ENCODE results near the gene PDE9A.
"Not testable (repeated sequence)": the region's sequence is repeated elsewhere in the genome, so short reads cannot be mapped to it uniquely, and the experiment has no call there.

PDE9A gene

DNA sequence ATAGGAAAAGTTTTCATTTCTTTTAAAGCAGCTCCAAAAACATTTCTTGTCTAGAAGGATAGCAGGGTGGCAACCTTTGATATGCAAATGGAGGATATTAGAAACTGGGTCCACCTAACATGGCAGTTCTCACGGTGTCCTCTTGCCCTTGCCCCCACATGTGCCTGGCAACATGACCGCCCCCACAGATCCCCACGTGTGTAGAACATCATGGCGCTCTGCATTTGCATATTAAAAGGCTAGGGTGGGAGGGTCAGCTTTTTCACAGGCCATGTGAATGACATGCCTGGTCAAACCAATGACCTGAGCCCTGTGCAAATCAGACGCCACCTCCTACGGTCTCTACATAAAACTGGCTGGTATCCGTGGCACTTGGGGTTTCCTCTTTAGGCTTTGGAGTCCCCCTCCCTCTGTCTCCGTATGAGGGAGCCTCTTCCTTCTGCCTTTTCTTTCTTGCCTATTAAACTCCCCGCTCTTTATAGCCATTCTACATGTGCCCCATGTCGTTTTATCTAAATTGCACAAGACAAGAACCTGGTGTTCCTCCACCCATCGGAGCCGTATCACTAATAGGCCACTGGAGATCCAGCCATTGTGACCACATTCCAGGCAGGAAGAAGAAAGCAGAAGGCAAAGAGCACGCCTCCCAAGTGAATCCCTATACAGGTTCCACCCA lies 154.7 kb downstream of the PDE9A start:
- DNase-seq, result no peak

- DNase-seq, result no peak
These were observed 155.8 kb downstream of the PDE9A start for GRCh38 chr21:42809171-42809570.

GRCh38 chr21:42809577-42810475 lies 156.4 kb downstream of the PDE9A start:
- DNase-seq, result no peak

DNA sequence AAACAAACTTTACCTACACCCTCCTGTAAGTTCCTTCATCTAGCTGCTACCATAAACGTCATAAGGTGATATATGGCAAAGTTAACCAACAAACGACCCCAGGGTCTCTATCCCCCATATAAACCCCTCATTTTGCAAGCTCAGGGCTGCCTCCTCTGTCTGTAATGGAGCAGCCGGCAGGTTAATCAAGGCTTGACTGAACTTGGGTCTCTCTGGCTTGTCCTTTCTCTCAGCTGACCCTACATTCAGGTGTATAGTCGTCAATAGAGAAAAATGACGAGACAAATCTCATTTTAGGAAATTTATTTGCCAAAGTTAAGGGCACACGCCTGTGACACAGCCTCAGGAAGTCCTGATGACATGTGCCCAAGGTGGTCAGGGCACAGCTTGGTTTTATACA lies 158.5 kb downstream of the PDE9A start:
- DNase-seq, result no peak

- DNase-seq, result not testable (repeated sequence)
These were observed 159.3 kb downstream of the PDE9A start for GRCh38 chr21:42812528-42813241.

GRCh38 chr21:42815217-42815616 lies 161.8 kb downstream of the PDE9A start:
- DNase-seq, result no peak

- DNase-seq, result peak; percentile 56
These were observed 164.9 kb downstream of the PDE9A start for GRCh38 chr21:42818328-42818749.

DNA sequence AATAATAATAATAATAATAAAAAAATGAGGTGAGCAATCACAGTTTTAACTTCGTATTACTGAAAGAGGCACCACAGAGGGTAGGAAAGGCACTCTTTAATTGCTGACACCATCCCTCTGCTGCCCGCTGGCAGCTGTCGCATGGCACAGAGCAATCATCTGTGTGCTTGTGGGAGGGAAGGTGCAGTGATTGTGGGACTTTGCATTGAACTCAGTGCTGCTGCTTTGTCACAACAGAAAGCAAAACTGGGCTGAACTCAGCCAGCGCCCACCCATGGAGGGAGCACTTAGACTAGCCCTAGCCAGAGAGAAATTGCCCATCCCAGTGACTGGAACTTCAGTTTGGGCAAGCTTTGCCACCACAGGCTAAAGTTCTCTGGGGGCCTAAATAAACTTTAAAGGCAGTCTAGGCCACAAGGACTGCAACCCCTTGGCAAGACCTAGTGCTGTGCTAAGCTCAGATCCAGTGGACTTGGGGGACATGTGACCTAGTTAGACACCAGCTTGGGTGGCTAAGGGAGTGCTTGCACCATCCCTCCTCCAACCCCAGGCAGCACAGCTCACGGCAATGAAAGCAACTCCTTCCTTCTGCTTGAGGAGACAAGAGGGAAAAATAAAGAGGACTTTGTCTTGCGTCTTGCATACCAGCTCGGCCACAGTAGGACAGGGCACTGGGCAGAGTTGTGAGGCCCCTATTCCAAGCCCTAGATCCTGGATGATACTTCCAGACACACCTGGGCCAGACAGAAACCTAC lies 166.6 kb downstream of the PDE9A start:
- DNase-seq, result no peak

DNA sequence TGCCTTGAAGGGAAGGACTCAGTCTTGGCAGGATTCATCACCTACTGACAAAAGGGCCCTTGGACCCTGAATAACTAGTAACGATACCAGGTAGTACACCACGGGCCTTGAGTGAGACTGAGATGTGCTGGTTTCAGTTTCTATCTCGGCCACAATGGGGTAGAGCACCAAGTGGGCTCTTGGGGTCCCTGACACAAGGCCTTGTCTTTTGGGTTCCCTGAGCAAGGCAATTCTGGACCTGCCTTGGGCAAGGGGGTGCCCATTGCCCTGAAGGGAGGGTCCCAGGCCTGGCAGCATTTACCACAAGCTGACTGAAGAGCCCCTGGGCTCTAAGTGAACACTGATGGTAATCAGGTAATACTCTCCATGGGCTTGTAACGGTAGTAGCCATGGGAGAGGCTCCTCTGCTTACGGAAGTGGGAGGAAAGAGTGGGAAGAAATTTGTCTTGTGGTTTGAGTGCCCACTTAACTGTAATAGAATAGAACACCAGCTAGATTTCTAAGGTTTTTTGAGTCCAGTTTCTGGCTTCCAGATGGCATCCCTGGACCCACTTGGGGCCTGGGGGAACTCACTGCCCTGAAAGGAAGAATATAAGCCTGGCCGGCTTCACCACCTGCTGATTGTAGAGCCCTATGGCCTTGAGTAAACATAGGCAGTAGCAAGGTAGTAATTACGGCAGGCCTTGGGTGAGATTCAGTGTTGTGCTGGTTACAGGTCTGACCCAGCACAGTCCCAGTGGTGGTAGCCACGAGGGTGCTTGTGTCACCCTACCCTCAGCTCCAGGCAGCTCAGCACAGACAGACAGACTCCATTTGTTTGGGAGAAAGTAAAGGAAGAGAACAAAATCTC lies 167.4 kb downstream of the PDE9A start:
- no peak for DNase-seq

Data from activated CD4-positive, CD25-positive, alpha-beta regulatory T cell treated with anti-CD3 and anti-CD28 coated beads, Interleukin-2, amount 50 U/mL, for 72 hours (primary cell).